ENCODE results near the gene ABCA5. TPM values are rescaled to one million over a fixed set of nuclear protein-coding genes. Genes with fewer than 3 reads are reported as not detected.

The ABCA5 gene
- total and polyA plus RNA-seq, 12 donors: 6.9 to 46.7 (median 19.3) TPM

- TF ChIP-seq CTCF (IDR thresholded peaks at IDR 0.05): no peak
- Histone ChIP-seq H3K4me1 (peaks cover 0 to 8% (median 0%) of the 10 kb centered on the region in 9 donors), H3K27me3 (no peaks in the 10 kb centered on the region), H3K4me3 (peak within 1 kb of the TSS in 9 of 10 donors; percentile 4 to 47 (median 37)), H3K27ac (peak within 1 kb of the TSS in 9 of 10 donors; percentile 5 to 73 (median 56)), H3K36me3 (no peaks in the 10 kb centered on the region), H3K9me3 (peaks cover 0 to 32% (median 16%) of the 10 kb centered on the region in 11 donors)
- WGBS, 2 donors: 80 to 82% methylated on average over 1 of the region's 1 CpG
- intact Hi-C loops (cut with DNase I): no loop called here
- no peak for DNase-seq
- peak in 1 of 8 donors; percentile 43 for ATAC-seq
These were observed 98.4 kb downstream of the ABCA5 start, which contains the start of gene ABCA10 for GRCh38 chr17:69228576-69228975. ABCA10 (minus strand) TSS chr17:69228824; CDS start chr17:69225358, 3,466 bp downstream.

DNA sequence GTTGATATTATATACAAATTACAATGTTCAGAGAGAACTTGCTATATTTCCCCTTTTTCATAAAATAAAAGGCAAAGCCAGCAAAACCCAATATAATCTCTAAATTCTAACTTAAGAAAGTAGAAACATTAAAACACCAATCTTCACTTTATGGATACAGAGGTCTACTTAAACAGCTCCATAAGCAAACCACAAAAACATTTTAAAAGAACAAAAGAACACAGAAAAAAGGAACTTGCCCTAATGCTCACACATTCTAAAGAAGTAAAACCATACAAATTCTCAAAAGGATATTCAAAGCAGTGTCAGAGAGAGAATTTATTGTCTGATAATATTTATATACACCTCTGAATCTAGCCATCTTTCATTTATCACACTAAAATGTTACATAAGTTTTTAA is 98.9 kb downstream of the ABCA5 start:
- Histone ChIP-seq H3K4me3 (peak overlapping the region in 9 of 10 donors; percentile 4 to 47 (median 37)), H3K27me3 (no peaks in the 10 kb centered on the region), H3K4me1 (peaks cover 0 to 8% (median 0%) of the 10 kb centered on the region in 9 donors), H3K27ac (peak overlapping the region in 9 of 10 donors; percentile 5 to 73 (median 56)), H3K36me3 (no peaks in the 10 kb centered on the region), H3K9me3 (peaks cover 0 to 27% (median 10%) of the 10 kb centered on the region in 11 donors)
- TF ChIP-seq CTCF (IDR thresholded peaks at IDR 0.05): no peak
- DNase-seq (no peak), ATAC-seq (no peak)
- intact Hi-C loops (cut with DNase I): no loop called here

GRCh38 chr17:69227541-69227940 is 99.4 kb downstream of the ABCA5 start:
- H3K9me3 ChIP-seq: peaks cover 0 to 22% (median 6%) of the 10 kb centered on the region in 11 donors
- no peaks in the 10 kb centered on the region for H3K36me3 ChIP-seq
- no peaks in the 10 kb centered on the region for H3K27me3 ChIP-seq
- DNase-seq (no peak), ATAC-seq (peak in 1 of 8 donors; percentile 53)
- intact Hi-C loops (cut with DNase I): no loop called here
- WGBS, 2 donors: 72 to 77% methylated on average over 2 of the region's 2 CpGs
- TF ChIP-seq CTCF (IDR thresholded peaks at IDR 0.05): no peak
- H3K4me1 ChIP-seq: peaks cover 0 to 8% (median 0%) of the 10 kb centered on the region in 9 donors
- H3K4me3 ChIP-seq: peak overlapping the region in 9 of 10 donors; percentile 4 to 47 (median 37)
- peak overlapping the region in 9 of 10 donors; percentile 5 to 73 (median 56) for H3K27ac ChIP-seq

DNA sequence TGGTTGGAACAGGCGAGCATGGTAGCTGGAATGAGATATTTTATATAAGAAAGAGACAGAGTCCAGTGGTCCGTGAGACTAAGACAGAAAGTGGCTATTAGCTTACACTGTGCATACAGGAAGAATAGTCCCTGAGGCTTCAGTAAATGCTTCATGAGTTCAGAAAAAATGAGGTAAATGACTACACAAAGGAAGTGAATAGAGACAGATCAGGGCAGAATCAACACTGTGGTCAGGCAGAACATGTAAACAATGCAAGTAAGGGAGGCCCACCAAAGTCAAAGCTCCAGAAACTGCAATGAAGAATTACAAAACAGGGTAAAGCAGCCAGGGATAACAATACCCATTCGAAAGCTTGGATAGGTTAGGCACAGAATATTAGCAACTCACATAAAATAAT is 103.1 kb downstream of the ABCA5 start:
- no peak for ATAC-seq
- peaks cover 0 to 8% (median 0%) of the 10 kb centered on the region in 9 donors for H3K4me1 ChIP-seq
- DNase-seq: no peak
- no peaks in the 10 kb centered on the region for H3K27me3 ChIP-seq
- H3K36me3 ChIP-seq: peaks cover 0 to 33% (median 8%) of the 10 kb centered on the region in 9 donors
- peak overlapping the region in 5 of 10 donors; percentile 1 to 40 (median 29) for H3K27ac ChIP-seq
- WGBS, 2 donors: 77% methylated on average over 3 of the region's 3 CpGs
- intact Hi-C loops (cut with DNase I): no loop called here
- TF ChIP-seq CTCF (IDR thresholded peaks at IDR 0.05): no peak
- peak overlapping the region in 4 of 10 donors; percentile 6 to 44 (median 25) for H3K4me3 ChIP-seq
- no peaks in the 10 kb centered on the region for H3K9me3 ChIP-seq
